K562 (cell line): Measurements from ENCODE around the gene GRB2. TPM values are rescaled to one million over a fixed set of nuclear protein-coding genes. Genes with fewer than 3 reads are reported as not detected.

Experiments used
- ATAC-seq: fragments of 200-7000 bp; cut with Tn5 transposase; 3 replicates; pipeline ENCODE4 v1.9.1; 2020; ENCODE audit warnings: moderate library complexity
- BruUV-seq: library from RNA; stranded (reverse); fragments of 400-500 nt; replicated peaks from 2 replicates; lab custom pipeline; 2021; lab: Mats Ljungman, UMichigan
- CTCF ChIA-PET: fragments of 300-600 bp; formaldehyde crosslinking; extraction: SDS; loops from one replicate; lab custom pipeline; 2021; ENCODE audit warnings: low intra/inter-chr PET ratio; lab: Yijun Ruan, JAX
- POLR2A ChIA-PET: fragments of 300-600, 350-650 bp; sonication (Branson Sonifier 250); formaldehyde crosslinking; extraction: SDS; loops from one replicate; lab custom pipeline; 2021; ENCODE audit warnings: antibody characterized with exemption, inconsistent platforms; lab: Yijun Ruan, JAX
- DNase-seq, 4 experiments: peaks; one replicate each; pipeline versions ENCODE4 v3.0.0 to v3.0.0-alpha.2; 2011 to 2018; ENCODE audit warnings: low spot score in 3 of 4, mixed read lengths in 3 of 4; ENCODE audit errors: extremely low read depth in 1 of 4
- FAIRE-seq: peaks from 2 replicates; lab custom pipeline; 2011; peaks lifted over from hg19 to GRCh38; lab: Jason Lieb, UNC
- H2AFZ ChIP-seq: 2 replicates; pipeline ENCODE4 v1.6.0; 2011; ENCODE audit warnings: low read depth, low read length, control low read depth, inconsistent platforms
- H3K27ac ChIP-seq: fragments of 200-600 bp; 3 replicates; pipeline ENCODE4 v1.8.0; 2011; ENCODE audit warnings: low read depth, mild to moderate bottlenecking, control low read depth, inconsistent platforms, low read length, moderate library complexity, mixed read lengths; ENCODE audit errors: extremely low read depth
- H3K27me3 ChIP-seq, 2 experiments: fragments of 300-600 bp in 1 of 2; 2 replicates in 1 of 2; 3 replicates in 1 of 2; pipeline versions ENCODE4 v1.6.0 to v1.8.0; 2011; ENCODE audit warnings: inconsistent platforms in 2 of 2, low read length in 2 of 2, mild to moderate bottlenecking in 1 of 2, mixed read lengths in 1 of 2, moderate library complexity in 1 of 2; ENCODE audit not compliant: control insufficient read depth in 2 of 2, insufficient read depth in 2 of 2
- H3K36me3 ChIP-seq: fragments of 300-600 bp; 3 replicates; pipeline ENCODE4 v1.8.0; 2011; ENCODE audit warnings: mild to moderate bottlenecking, low read length, inconsistent platforms; ENCODE audit not compliant: control insufficient read depth, insufficient read depth
- H3K4me1 ChIP-seq, 2 experiments: fragments of 200-600 bp in 1 of 2; replicated peaks in 1 of 2; 2 replicates in 1 of 2; 3 replicates in 1 of 2; pipeline versions ENCODE4 v1.5.1 to v1.8.0; 2011; ENCODE audit warnings: inconsistent platforms in 2 of 2, low read length in 2 of 2, mild to moderate bottlenecking in 1 of 2, mixed read lengths in 1 of 2, moderate library complexity in 1 of 2; ENCODE audit not compliant: control insufficient read depth in 2 of 2, insufficient read depth in 2 of 2
- H3K4me2 ChIP-seq: 2 replicates; pipeline ENCODE4 v1.6.1; 2011; ENCODE audit warnings: low read length, control low read depth, inconsistent platforms, mixed read lengths; ENCODE audit not compliant: insufficient read depth
- H3K4me3 ChIP-seq: fragments of 200-600 bp; sonication (generic), shearing (Covaris generic); 2 replicates; pipeline ENCODE4 v1.5.1; 2016; ENCODE audit warnings: control low read depth, inconsistent platforms
- H3K79me2 ChIP-seq: fragments of 200-600 bp; 3 replicates; pipeline ENCODE4 v1.8.0; 2011; ENCODE audit warnings: low read length, inconsistent platforms; ENCODE audit not compliant: control insufficient read depth, insufficient read depth
- H3K9ac ChIP-seq, 2 experiments: 2 replicates each; pipeline versions ENCODE4 v1.6.0 to v1.6.1; 2011; ENCODE audit warnings: low read depth in 2 of 2, low read length in 2 of 2, control low read depth in 1 of 2, inconsistent platforms in 1 of 2, mild to moderate bottlenecking in 1 of 2, mixed read lengths in 1 of 2; ENCODE audit not compliant: insufficient read depth in 1 of 2
- H3K9me1 ChIP-seq: one replicate; pipeline ENCODE4 v1.6.0; 2011; ENCODE audit warnings: inconsistent platforms, mild to moderate bottlenecking, low read length, moderate library complexity; ENCODE audit not compliant: control insufficient read depth, insufficient read depth
- H3K9me3 ChIP-seq: replicated peaks from 2 replicates; pipeline ENCODE4 v1.5.1; 2011; ENCODE audit warnings: low read depth, low read length, inconsistent platforms; ENCODE audit not compliant: control insufficient read depth, insufficient read depth
- H4K20me1 ChIP-seq: replicated peaks from 2 replicates; pipeline ENCODE4 v1.6.1; 2011; ENCODE audit warnings: low read length, inconsistent platforms, mixed read lengths; ENCODE audit not compliant: control insufficient read depth, insufficient read depth
- CBFA2T2 ChIP-seq: fragments of 450-650 bp; conservative IDR thresholded peaks from 2 replicates; pipeline ENCODE4 v1.6.1; 2017; ENCODE audit warnings: mild to moderate bottlenecking
- CEBPG ChIP-seq, 3 experiments: fragments of 200-800 bp in 1 of 3; sonication (Bioruptor generic) in 1 of 3; sonication (generic) in 1 of 3; formaldehyde crosslinking in 1 of 3; IDR thresholded peaks in 2 of 3; conservative IDR thresholded peaks in 1 of 3; 2 replicates each; pipeline versions ENCODE4 v1.6.1 to v1.8.0; 2016 to 2022; ENCODE audit warnings: missing compliant biosample characterization in 2 of 3, missing genetic modification characterization in 2 of 3, mild to moderate bottlenecking in 1 of 3, missing genetic modification reagents in 1 of 3
- FOXJ2 ChIP-seq: fragments of 200-800 bp; sonication (Bioruptor generic); IDR thresholded peaks from 2 replicates; pipeline ENCODE4 v1.6.1; 2016; ENCODE audit warnings: missing genetic modification characterization, missing compliant biosample characterization
- FOXK1 ChIP-seq: sonication (generic); formaldehyde crosslinking; IDR thresholded peaks from 2 replicates; pipeline ENCODE4 v1.8.0; 2022; ENCODE audit warnings: missing genetic modification reagents, mild to moderate bottlenecking, borderline replicate concordance
- HNRNPLL ChIP-seq: fragments of 200-400 bp; formaldehyde crosslinking; IDR thresholded peaks from 2 replicates; pipeline ENCODE4 v1.6.1; 2017; ENCODE audit warnings: low read length, low read depth, mild to moderate bottlenecking; ENCODE audit not compliant: poor library complexity, severe bottlenecking
- KHSRP ChIP-seq: fragments of 450-650 bp; IDR thresholded peaks from 2 replicates; pipeline ENCODE4 v1.6.1; 2017
- MXI1 ChIP-seq: IDR thresholded peaks from 2 replicates; pipeline ENCODE4 v1.6.1; 2011; ENCODE audit warnings: low read depth, mild to moderate bottlenecking, improper control_type of control experiment, low read length
- PHB ChIP-seq: fragments of 250-450 bp; sonication (Bioruptor Pico); IDR thresholded peaks from 2 replicates; pipeline ENCODE4 v1.5.0; 2021
- PHF21A ChIP-seq: fragments of 450-650 bp; IDR thresholded peaks from 2 replicates; pipeline ENCODE4 v1.6.1; 2017; ENCODE audit warnings: low read depth, borderline replicate concordance
- PHTF2 ChIP-seq: fragments of 250-450 bp; sonication (Bioruptor Pico); IDR thresholded peaks from 2 replicates; pipeline ENCODE4 v1.5.0; 2021; ENCODE audit warnings: mild to moderate bottlenecking
- RB1 ChIP-seq: fragments of 450-650 bp; IDR thresholded peaks from 2 replicates; pipeline ENCODE4 v1.6.1; 2017; ENCODE audit warnings: low read depth, mild to moderate bottlenecking
- RBM14 ChIP-seq: fragments of 200-400 bp; formaldehyde crosslinking; IDR thresholded peaks from 2 replicates; pipeline ENCODE4 v1.6.1; 2018; ENCODE audit warnings: low read depth, mild to moderate bottlenecking, low read length, moderate library complexity, borderline replicate concordance; ENCODE audit not compliant: insufficient read depth
- SMARCE1 ChIP-seq: fragments of 450-650 bp; IDR thresholded peaks from 2 replicates; pipeline ENCODE4 v1.7.1; 2016; ENCODE audit warnings: mild to moderate bottlenecking
- YBX1 ChIP-seq: fragments of 450-650 bp; IDR thresholded peaks from 2 replicates; pipeline ENCODE4 v1.7.1; 2016; ENCODE audit warnings: mild to moderate bottlenecking
- ZNF12 ChIP-seq: sonication (generic); formaldehyde crosslinking; IDR thresholded peaks from 2 replicates; pipeline ENCODE4 v1.4.0; 2020; ENCODE audit warnings: mild to moderate bottlenecking, missing genetic modification reagents
- ZNF146 ChIP-seq: IDR thresholded peaks from one replicate; pipeline ENCODE4 v1.6.1; 2018; ENCODE audit warnings: missing compliant biosample characterization; ENCODE audit not compliant: unreplicated experiment
- ZNF655 ChIP-seq: fragments of 250-450 bp; sonication (Bioruptor Pico); IDR thresholded peaks from 2 replicates; pipeline ENCODE4 v1.5.0; 2021
- WGBS: fragments of 100-300 bp; shearing (Covaris generic); methylation state at CpG from one replicate; pipeline ENCODE4 v1.1.6; 2016; ENCODE audit warnings: low coverage, mixed read lengths; ENCODE audit not compliant: insufficient coverage; ENCODE audit errors: missing lambda C conversion rate; 5-methylcytosine and 5-hydroxymethylcytosine counted together
- in situ Hi-C: fragments of 300-500 bp; cut with MboI; formaldehyde crosslinking; loops from 4 replicates; pipeline ENCODE4 v1.15.0; 2018; ENCODE audit warnings: inconsistent platforms, mixed read lengths
- intact Hi-C: fragments of 100-400 bp; cut with micrococcal nuclease; formaldehyde crosslinking; loops from 2 replicates; pipeline ENCODE4 v1.14.2; 2022
- polyA plus RNA-seq, 8 experiments: library from polyadenylated mRNA; depleted of rRNA in 4 of 8; stranded (reverse) in 5 of 8; unstranded in 3 of 8; fragments of >200 nt; fragmentation: Nextera tagmentation in 2 of 8; fragmentation: Illumina TruSeq in 1 of 8; extraction: Ambion mirVana in 2 of 8; extraction: Trizol in 1 of 8; gene quantifications; 2 replicates each; pipeline versions ENCODE4 v1.2.1 to v1.2.3, GENCODE V29; 2011 to 2014; ENCODE audit warnings: inconsistent platforms in 1 of 8, missing spikeins in 1 of 8
- total RNA-seq, 7 experiments: library from RNA; depleted of rRNA in 6 of 7; stranded (reverse); fragments of >200 nt in 6 of 7; fragmentation: Illumina TruSeq in 2 of 7; extraction: Trizol in 2 of 7; gene quantifications; 2 replicates each; pipeline versions ENCODE4 v1.2.1 to v1.2.3, GENCODE V29; 2011 to 2021; ENCODE audit warnings: low replicate concordance in 1 of 7
- TF ChIP-seq, protein P1 (sequence below), 3 experiments: fragments of 200-800 bp in 1 of 3; sonication (Bioruptor generic) in 1 of 3; sonication (generic) in 1 of 3; formaldehyde crosslinking in 1 of 3; IDR thresholded peaks; 2 replicates each; pipeline versions ENCODE4 v1.6.1 to v1.8.0; 2016 to 2022; ENCODE audit warnings: mild to moderate bottlenecking in 2 of 3, missing compliant biosample characterization in 2 of 3, missing genetic modification characterization in 2 of 3, missing genetic modification reagents in 1 of 3

Gene GRB2
- total and polyA plus RNA-seq, 9 of the 15 experiments (the other 6 are each of a cell fraction or from before 2014, with no cell fraction given): 57.2 to 136 (median 84.8) TPM

GRCh38 chr17:75404731-75405364 is 630 bp downstream of the GRB2 start:
- DNase-seq: peak in 3 of 4 experiments; percentile 47 to 72 (median 51)
- H3K27me3 ChIP-seq: no peaks in the 10 kb centered on the region; a peak in 1 of 5 replicates
- H3K9ac ChIP-seq: peak overlapping the region; percentile 84 to 97
- no peak for FAIRE-seq
- ATAC-seq: peak; percentile 71
- peak overlapping the region; percentile 85 for H2AFZ ChIP-seq
- peak overlapping the region; percentile 84 for H3K27ac ChIP-seq
- H3K36me3 ChIP-seq: peaks cover 12% of the 10 kb centered on the region; the same call in 2 of the 3 replicates
- H3K4me3 ChIP-seq: peak overlapping the region; percentile 90
- H3K4me2 ChIP-seq: peak overlapping the region; percentile 95
- POLR2A ChIA-PET: interaction anchor here (0.6 to 2.8 kb wide), 10 partner anchors 9 to 456 kb away, joined by 3 to 17 read pairs (median 4); partner anchors contain the start of genes GGA3, MIF4GD and MRPS7
- no TSS peak for BruUV-seq
- peaks cover 12 to 15% of the 10 kb centered on the region in 2 experiments; a peak in 3 of 5 replicates for H3K4me1 ChIP-seq
- no peaks in the 10 kb centered on the region; the same call in none of the 2 replicates for H4K20me1 ChIP-seq
- 2% methylated on average over 31 of the region's 37 CpGs for WGBS
- H3K9me1 ChIP-seq: no peaks in the 10 kb centered on the region
- intact Hi-C loops (loop anchor here (1.0 to 2.0 kb wide), 2 partner anchors 82 to 116 kb away; partner anchors contain the start of gene SLC25A19), in situ Hi-C loops (no loop called here)
- H3K9me3 ChIP-seq: no peaks in the 10 kb centered on the region
- peaks cover 55% of the 10 kb centered on the region for H3K79me2 ChIP-seq
- CTCF ChIA-PET: interaction anchor here (0.6 to 3.3 kb wide), 6 partner anchors 79 to 165 kb away, joined by 3 to 24 read pairs (median 3); no protein-coding TSS in a partner anchor
- peak; percentile 27 for TF ChIP-seq HNRNPLL
- 0 out of 2 replicates have a peak, but pooled peaks have one; percentile 16 for TF ChIP-seq FOXJ2
- 0 out of 2 replicates have a peak, but pooled peaks have one; percentile 39 for TF ChIP-seq RBM14
- no peak for TF ChIP-seq CEBPG (CRISPR knock-in tag; IDR thresholded peaks at IDR 0.05)
- no peak for TF ChIP-seq CEBPG (tag; conservative IDR thresholded peaks at IDR 0.05 in 1 of 2, IDR thresholded peaks at IDR 0.05 in 1 of 2)
- TF ChIP-seq ZNF655: no peak
- TF ChIP-seq ZNF12 (CRISPR knock-in tag): no peak
- TF ChIP-seq, protein P1, sequence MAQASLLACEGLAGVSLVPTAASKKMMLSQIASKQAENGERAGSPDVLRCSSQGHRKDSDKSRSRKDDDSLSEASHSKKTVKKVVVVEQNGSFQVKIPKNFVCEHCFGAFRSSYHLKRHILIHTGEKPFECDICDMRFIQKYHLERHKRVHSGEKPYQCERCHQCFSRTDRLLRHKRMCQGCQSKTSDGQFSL (CRISPR knock-in tag; IDR thresholded peaks at IDR 0.05): no peak
- TF ChIP-seq, protein P1 (tag; IDR thresholded peaks at IDR 0.05): no peak
- 0 out of 2 replicates have a peak, but pooled peaks have one; percentile 8 for TF ChIP-seq SMARCE1
- TF ChIP-seq FOXK1 (CRISPR knock-in tag): 0 out of 2 replicates have a peak, but pooled peaks have one; percentile 34
- TF ChIP-seq MXI1: peak; percentile 32; the same call in 1 of the 2 replicates
- no peak for TF ChIP-seq PHTF2
- TF ChIP-seq CBFA2T2: no peak
- 0 out of 2 replicates have a peak, but pooled peaks have one; percentile 73 for TF ChIP-seq PHB (CRISPR knock-in tag)
- TF ChIP-seq RB1: peak; percentile 5; the same call in 1 of the 2 replicates
- TF ChIP-seq KHSRP: no peak
- no peak for TF ChIP-seq YBX1
- TF ChIP-seq ZNF146: no peak
- TF ChIP-seq PHF21A: no peak
